ENCODE measurements around the gene DCK.

DCK gene

DNA sequence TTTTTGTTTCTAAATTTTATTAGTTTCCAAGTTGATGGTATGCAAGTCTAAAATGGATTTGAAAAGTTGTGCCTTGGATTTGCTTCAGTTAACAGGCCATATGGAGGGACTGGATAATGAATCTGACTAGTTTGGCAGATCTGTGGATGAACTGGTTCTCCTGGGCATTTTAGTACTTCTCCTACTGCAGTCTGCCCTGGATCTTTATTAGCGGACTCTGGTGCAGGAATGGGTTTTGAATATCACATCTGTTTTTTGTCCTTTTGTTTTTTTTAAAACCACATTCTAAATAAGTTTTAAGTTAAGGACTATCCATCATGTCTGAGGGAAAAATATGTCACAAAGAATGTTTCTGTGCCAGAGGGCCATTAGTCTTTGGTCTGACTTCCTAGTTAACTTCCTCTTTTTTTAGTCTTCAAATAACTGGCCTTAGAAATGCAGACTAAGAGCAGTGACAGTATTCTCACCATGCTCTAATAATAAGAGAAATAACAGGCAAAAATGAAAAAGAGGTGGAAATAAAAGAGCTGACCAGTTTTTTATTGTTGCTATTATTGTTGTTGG is 13.9 kb upstream of the DCK start:
- no peak overlapping the region for H3K27ac ChIP-seq
- TF ChIP-seq, protein P1, sequence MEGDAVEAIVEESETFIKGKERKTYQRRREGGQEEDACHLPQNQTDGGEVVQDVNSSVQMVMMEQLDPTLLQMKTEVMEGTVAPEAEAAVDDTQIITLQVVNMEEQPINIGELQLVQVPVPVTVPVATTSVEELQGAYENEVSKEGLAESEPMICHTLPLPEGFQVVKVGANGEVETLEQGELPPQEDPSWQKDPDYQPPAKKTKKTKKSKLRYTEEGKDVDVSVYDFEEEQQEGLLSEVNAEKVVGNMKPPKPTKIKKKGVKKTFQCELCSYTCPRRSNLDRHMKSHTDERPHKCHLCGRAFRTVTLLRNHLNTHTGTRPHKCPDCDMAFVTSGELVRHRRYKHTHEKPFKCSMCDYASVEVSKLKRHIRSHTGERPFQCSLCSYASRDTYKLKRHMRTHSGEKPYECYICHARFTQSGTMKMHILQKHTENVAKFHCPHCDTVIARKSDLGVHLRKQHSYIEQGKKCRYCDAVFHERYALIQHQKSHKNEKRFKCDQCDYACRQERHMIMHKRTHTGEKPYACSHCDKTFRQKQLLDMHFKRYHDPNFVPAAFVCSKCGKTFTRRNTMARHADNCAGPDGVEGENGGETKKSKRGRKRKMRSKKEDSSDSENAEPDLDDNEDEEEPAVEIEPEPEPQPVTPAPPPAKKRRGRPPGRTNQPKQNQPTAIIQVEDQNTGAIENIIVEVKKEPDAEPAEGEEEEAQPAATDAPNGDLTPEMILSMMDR (IDR thresholded peaks at IDR 0.05), result no peak
- no peaks in the 10 kb centered on the region for H3K9me3 ChIP-seq
- H3K27me3 ChIP-seq, result no peaks in the 10 kb centered on the region
- no peaks in the 10 kb centered on the region for H3K4me1 ChIP-seq (ENCODE audit: control insufficient read depth in 1 of 2, insufficient read depth in 1 of 2, low read depth in 1 of 2, low read length in 1 of 2)
- H3K4me3 ChIP-seq (ENCODE audit: low read depth in 1 of 2, low read length in 1 of 2), result no peak overlapping the region
- H3K36me3 ChIP-seq, result no peaks in the 10 kb centered on the region

DNA sequence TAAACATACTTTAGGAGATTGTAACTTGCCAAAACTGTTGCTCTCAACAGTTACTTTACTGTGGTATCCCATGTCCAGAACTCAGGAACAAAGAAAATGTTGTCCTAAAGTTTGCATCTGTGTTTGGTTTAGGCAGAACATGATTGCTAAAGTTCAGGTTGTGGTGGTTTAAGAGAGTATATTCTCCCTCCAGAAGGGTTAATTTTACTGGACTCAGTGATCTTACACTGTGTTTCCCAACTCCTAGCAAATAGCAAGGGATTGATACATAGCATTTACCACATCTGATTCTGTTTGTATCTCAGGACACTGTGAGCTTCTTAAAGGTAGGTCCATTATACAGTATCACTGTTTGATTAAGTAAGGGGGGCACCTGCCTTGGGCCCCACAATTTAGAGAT is 13.3 kb upstream of the DCK start:
- H3K27ac ChIP-seq, result no peak overlapping the region
- H3K27me3 ChIP-seq, result no peaks in the 10 kb centered on the region
- TF ChIP-seq, protein P1 (IDR thresholded peaks at IDR 0.05), result no peak
- no peaks in the 10 kb centered on the region for H3K4me1 ChIP-seq (ENCODE audit: control insufficient read depth in 1 of 2, insufficient read depth in 1 of 2, low read depth in 1 of 2, low read length in 1 of 2)
- no peaks in the 10 kb centered on the region for H3K36me3 ChIP-seq
- no peak overlapping the region for H3K4me3 ChIP-seq (ENCODE audit: low read depth in 1 of 2, low read length in 1 of 2)
- no peaks in the 10 kb centered on the region for H3K9me3 ChIP-seq

DNA sequence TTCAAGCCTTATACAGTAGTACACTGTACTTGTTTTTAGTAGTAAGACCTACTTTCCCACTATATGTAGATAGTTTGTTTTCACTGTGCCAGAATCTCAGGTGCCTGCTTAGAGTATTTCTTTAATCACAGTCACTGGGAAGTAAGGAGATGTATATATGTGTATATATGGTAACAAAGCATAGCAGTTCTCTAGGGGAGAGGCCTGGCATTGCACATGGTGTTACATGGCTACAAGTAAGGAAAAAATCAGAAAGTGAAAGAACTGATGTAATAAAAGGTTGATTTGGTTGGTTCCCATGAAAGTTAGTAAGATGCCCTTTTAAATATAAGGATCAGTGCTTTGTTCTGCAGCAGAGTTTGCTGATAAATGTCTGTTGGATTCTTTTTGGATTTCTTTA is 9.3 kb upstream of the DCK start:
- no peaks in the 10 kb centered on the region for H3K4me1 ChIP-seq (ENCODE audit: control insufficient read depth in 1 of 2, insufficient read depth in 1 of 2, low read depth in 1 of 2, low read length in 1 of 2)
- TF ChIP-seq, protein P1 (IDR thresholded peaks at IDR 0.05), result no peak

DNA sequence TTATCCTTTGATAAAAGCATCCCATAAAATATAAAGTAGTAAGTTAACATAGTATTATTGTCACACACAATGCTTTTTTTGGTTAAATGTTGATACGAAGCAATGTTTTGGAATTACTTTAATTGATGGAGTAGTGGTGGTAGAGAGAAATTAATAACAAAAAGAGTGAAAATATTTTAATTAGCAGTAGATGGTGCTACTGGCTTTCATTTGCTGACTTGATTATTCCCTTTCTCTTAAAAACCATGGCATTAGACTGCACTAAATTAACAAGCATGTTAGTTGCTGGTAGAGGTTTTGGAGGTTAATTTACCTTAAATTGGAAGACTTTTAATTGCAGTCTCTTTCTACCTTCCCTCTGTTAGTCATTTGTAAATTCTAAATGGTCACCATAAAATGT is 8.9 kb upstream of the DCK start:
- TF ChIP-seq, protein P1 (IDR thresholded peaks at IDR 0.05), result no peak
- no peaks in the 10 kb centered on the region for H3K4me1 ChIP-seq (ENCODE audit: control insufficient read depth in 1 of 2, insufficient read depth in 1 of 2, low read depth in 1 of 2, low read length in 1 of 2)
- H3K36me3 ChIP-seq, result no peaks in the 10 kb centered on the region

More for the DNA sequence above, 9.3 kb upstream of the DCK start:
- Histone ChIP-seq H3K9me3 (no peaks in the 10 kb centered on the region), H3K27ac (no peak overlapping the region), H3K36me3 (no peaks in the 10 kb centered on the region), H3K27me3 (no peaks in the 10 kb centered on the region), H3K4me3 (ENCODE audit: low read depth in 1 of 2, low read length in 1 of 2) (no peak overlapping the region)

DNA sequence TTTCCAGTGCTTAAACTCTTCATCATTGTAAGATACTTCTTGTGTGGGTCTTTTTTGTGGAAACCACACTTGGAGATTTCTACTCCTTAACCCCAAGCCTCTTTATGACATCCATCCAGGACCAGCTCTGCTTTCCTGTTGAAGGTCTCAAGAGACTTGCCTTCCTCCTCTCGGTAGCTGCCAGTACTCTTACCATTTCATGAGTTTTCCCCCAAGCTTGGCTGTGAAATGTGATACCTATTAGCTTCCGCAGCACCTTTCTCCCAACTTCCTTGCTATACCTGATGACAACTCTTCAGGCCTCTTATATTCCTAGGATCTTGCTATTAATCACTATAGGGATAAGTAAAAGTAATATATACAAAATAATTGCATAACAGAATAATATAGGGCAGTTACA is 1.9 kb upstream of the DCK start:
- TF ChIP-seq, protein P1 (IDR thresholded peaks at IDR 0.05), result no peak
- no peak overlapping the region for H3K27ac ChIP-seq
- no peaks in the 10 kb centered on the region for H3K9me3 ChIP-seq
- no peaks in the 10 kb centered on the region for H3K27me3 ChIP-seq
- peaks cover 33% of the 10 kb centered on the region in 2 experiments for H3K4me1 ChIP-seq (ENCODE audit: control insufficient read depth in 1 of 2, insufficient read depth in 1 of 2, low read depth in 1 of 2, low read length in 1 of 2)
- no peak overlapping the region for H3K4me3 ChIP-seq (ENCODE audit: low read depth in 1 of 2, low read length in 1 of 2)
- no peaks in the 10 kb centered on the region for H3K36me3 ChIP-seq

More for the DNA sequence above, 8.9 kb upstream of the DCK start:
- Histone ChIP-seq H3K9me3 (no peaks in the 10 kb centered on the region), H3K4me3 (ENCODE audit: low read depth in 1 of 2, low read length in 1 of 2) (no peak overlapping the region), H3K27me3 (no peaks in the 10 kb centered on the region), H3K27ac (no peak overlapping the region)
